ENCODE data around the gene ZDHHC12.

Gene ZDHHC12

DNA sequence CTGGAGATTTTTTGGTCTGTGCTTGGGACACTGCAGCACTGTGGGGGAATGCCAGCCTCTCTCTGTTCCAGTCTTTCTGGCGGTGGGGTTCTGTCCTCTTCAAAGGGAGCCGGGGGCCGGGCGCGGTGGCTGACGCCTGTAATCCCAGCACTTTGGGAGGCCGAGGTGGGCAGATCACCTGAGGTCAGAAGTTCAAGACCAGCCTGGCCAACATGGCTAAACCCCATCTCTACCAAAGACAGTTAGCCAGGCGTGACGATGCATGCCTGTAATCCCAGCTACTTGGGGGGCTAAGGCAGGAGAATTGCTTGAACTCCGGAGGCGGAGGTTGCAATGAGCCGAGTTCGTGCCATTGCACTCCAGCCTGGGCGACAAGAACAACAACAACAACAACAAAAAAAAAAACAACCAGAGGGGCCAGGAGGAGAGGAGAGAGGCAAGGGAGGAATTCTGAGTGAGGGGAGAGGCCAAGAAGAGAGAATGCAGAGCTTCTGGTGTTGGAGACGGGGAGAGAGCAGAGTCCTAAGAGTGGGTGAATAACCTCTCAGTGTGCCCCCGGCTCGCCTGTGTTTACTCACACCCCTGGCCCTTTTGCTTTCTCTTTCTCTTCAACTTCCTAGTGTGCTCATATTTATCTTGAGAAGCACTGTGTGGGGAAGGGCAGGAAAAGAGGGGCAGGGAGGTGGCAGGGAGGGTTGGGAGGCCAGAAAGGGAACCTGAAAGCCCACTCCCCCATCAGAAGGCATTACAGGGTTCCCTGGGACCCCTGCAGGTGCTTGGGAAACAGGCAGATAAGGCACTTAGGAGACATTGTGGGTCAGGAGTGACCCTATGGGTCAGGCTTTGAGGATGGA lies 38.1 kb downstream of the ZDHHC12 start:
- no peak for DNase-seq (ENCODE audit: low spot score)

DNA sequence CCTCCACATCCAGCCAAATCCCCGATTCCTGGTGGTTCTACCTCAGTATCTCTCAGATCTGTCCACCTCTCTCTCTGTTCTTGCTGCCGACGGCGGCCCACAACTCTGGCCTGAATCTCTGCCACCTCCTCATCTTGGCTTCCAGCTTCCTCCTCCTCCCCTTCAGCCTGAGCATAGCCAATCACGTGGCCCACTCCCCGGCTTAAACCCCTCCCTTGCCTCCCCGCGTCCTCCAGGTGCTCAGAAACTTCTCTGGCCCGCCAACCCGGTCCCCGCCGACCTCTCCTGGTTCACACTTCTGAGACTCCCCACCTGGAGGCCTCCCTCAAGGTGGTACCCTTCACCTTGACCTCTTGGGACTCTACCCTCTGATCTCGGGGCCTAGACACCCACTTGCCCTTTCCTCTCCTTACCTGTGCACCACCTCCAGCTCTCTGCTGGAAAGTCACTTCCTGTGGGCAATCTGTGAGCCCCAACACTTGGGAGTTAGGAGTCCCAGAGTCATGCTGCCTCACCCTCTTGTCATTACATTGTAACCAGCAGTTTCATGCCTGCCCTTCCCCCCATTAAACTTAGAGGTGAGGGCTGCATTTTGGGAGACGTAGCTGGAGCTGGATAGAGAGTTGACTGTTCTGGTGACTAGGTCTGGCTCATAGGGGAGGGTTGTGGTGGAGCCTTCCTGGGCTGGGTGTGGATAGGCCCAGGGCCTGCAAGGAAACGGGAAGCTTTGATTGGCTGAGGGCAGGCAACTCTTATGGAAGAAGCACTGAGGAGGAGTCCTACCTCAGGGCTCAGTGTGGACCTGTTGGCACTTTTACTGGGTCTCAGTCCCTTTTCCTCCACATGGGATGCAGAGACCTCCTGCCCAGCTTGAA lies 39.4 kb downstream of the ZDHHC12 start:
- DNase-seq (ENCODE audit: low spot score): peak; percentile 76

DNA sequence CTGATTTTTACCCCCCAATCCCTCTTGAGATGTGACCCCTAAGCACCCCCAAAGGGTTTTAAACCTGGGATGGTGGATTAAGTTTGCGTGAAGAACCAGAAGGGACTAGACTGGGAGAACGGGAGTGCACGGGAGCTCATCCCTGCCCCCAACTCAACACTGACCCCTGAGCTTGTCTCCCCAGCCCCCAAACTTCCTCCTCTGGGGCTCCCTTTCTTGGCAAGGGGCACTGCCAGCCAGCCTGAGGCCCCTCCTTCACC lies 39.9 kb downstream of the ZDHHC12 start:
- DNase-seq (ENCODE audit: low spot score): no peak

- DNase-seq (ENCODE audit: low spot score): peak; percentile 74
These were observed 40.4 kb downstream of the ZDHHC12 start for GRCh38 chr9:128683340-128684064.

- DNase-seq (ENCODE audit: low spot score): no peak
These were observed 46.1 kb downstream of the ZDHHC12 start for GRCh38 chr9:128677794-128678193.

DNA sequence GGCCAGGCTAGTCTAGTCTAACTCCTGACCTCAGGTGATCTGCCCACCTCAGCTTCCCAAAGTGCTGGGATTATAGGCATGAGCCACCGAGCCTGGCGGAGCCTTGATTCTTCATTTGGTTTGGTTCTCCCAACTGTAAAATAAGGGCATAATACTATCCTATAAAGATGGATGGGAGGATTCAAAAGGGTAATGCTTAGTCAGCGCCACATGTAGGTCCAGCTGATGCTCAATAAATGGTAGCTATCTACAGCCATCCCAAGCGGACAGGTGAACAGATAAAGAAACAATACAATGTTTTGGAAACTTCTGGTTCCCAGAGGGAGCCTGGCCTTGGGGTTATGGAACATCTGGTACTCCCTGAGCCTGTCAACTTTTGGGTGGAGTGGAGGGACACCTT lies 48.5 kb downstream of the ZDHHC12 start:
- no peak for DNase-seq (ENCODE audit: low spot score)

Measured in D341Med (cell line).